Testis (tissue), 2 donors: ENCODE measurements around the gene MAPRE2.

Experiments
- POLR2A ChIP-seq: fragments of 450-650 bp; IDR thresholded peaks from one replicate; pipeline ENCODE4 v1.6.1; 2017; ENCODE audit warnings: antibody characterized with exemption, mild to moderate bottlenecking, moderate library complexity
- TF ChIP-seq, protein P1 (sequence below), 3 experiments: fragments of 450-650 bp in 2 of 3; fragments of 200-600 bp in 1 of 3; sonication (generic) in 1 of 3; IDR thresholded peaks; one replicate each; pipeline ENCODE4 v1.5.1; 2016 to 2019; ENCODE audit warnings: antibody characterized with exemption in 3 of 3, mild to moderate bottlenecking in 2 of 3, moderate library complexity in 1 of 3

DNA sequence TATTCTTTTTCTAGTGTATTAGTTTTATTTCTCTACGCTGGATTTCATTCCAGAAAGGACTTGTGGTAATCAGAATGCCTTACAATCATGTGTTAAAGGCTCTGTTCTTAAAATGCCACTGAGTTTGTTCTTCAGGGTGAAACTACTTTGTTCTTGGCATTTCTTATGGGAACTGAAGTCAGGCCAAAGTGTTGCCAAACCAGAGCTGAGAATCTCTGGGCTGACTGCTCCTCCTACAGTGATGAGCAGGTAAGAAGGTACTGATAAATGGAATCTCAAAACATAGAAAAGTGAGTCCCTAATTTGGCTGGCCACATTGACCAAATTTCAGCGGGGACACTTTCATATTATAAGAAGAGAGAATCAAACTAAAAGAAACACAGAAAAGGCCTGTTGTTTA is 144.6 kb downstream of the MAPRE2 start:
- TF ChIP-seq, protein P1, sequence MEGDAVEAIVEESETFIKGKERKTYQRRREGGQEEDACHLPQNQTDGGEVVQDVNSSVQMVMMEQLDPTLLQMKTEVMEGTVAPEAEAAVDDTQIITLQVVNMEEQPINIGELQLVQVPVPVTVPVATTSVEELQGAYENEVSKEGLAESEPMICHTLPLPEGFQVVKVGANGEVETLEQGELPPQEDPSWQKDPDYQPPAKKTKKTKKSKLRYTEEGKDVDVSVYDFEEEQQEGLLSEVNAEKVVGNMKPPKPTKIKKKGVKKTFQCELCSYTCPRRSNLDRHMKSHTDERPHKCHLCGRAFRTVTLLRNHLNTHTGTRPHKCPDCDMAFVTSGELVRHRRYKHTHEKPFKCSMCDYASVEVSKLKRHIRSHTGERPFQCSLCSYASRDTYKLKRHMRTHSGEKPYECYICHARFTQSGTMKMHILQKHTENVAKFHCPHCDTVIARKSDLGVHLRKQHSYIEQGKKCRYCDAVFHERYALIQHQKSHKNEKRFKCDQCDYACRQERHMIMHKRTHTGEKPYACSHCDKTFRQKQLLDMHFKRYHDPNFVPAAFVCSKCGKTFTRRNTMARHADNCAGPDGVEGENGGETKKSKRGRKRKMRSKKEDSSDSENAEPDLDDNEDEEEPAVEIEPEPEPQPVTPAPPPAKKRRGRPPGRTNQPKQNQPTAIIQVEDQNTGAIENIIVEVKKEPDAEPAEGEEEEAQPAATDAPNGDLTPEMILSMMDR (IDR thresholded peaks at IDR 0.05): no peak
- no peak for TF ChIP-seq POLR2A
